ENCODE results near the gene TUFT1. TPM values are rescaled to one million over a fixed set of nuclear protein-coding genes. Genes with fewer than 3 reads are reported as not detected.

The TUFT1 gene
- total and polyA plus RNA-seq, 2 of the 4 experiments (the other 2 are of a cell fraction), result 21.2 to 30.3 TPM

- Histone ChIP-seq H3K56ac (ENCODE audit: extremely low read depth, insufficient read depth, low read length) (no peak overlapping the region), H2AFZ (replicated peaks; ENCODE audit: low read length, poor library complexity) (no peak overlapping the region), H3K4me1 (ENCODE audit: control insufficient read depth, insufficient read depth, low read length) (no peaks in the 10 kb centered on the region), H3K27me3 (ENCODE audit: control insufficient read depth, insufficient read depth, low read length) (no peaks in the 10 kb centered on the region), H4K5ac (ENCODE audit: low read depth, low read length) (no peak overlapping the region), H3K14ac (replicated peaks; ENCODE audit: low read depth, low read length) (no peak overlapping the region), H2BK5ac (ENCODE audit: low read depth, low read length, poor library complexity, severe bottlenecking) (no peak overlapping the region), H2BK20ac (ENCODE audit: low read depth, low read length) (no peak overlapping the region), H3K4ac (ENCODE audit: low read depth, low read length) (no peak overlapping the region), H3K79me1 (ENCODE audit: low read depth in 1 of 2, low read length in 2 of 2) (peaks cover 4 to 42% of the 10 kb centered on the region in 2 experiments; a peak in 3 of 4 replicates), H4K91ac (ENCODE audit: insufficient read depth, low read depth, low read length) (no peak overlapping the region), H3K23ac (ENCODE audit: low read depth, low read length) (no peak overlapping the region), H2AK5ac (ENCODE audit: low read depth, low read length) (no peak overlapping the region), H3K4me3 (ENCODE audit: insufficient read depth, low read depth, low read length) (no peak overlapping the region), H3K9me1 (ENCODE audit: insufficient read depth, low read length) (no peaks in the 10 kb centered on the region), H2AK9ac (replicated peaks; ENCODE audit: low read depth, low read length, poor library complexity) (no peak overlapping the region), H3K18ac (ENCODE audit: low read depth, low read length) (no peak overlapping the region), H3K36me3 (ENCODE audit: control insufficient read depth, insufficient read depth, low read length) (no peaks in the 10 kb centered on the region), H4K20me1 (ENCODE audit: insufficient read depth, low read length) (no peaks in the 10 kb centered on the region; the same call in 1 of the 2 replicates), H3K4me2 (ENCODE audit: low read depth, low read length) (no peak overlapping the region), H2BK15ac (ENCODE audit: low read depth, low read length) (no peak overlapping the region), H3K9ac (ENCODE audit: low read depth, low read length) (no peak overlapping the region), H3K27ac (ENCODE audit: insufficient read depth, low read length) (no peak overlapping the region), H4K8ac (ENCODE audit: low read depth in 2 of 2, low read length in 2 of 2) (no peak overlapping the region), H3K9me3 (ENCODE audit: control insufficient read depth, insufficient read depth, low read length) (no peaks in the 10 kb centered on the region), H2BK120ac (ENCODE audit: low read depth, low read length) (no peak overlapping the region)
- in situ Hi-C loops (cut with MboI; ENCODE audit: low sequenced_read_pairs), result no loop called here
- TF ChIP-seq CHD1 (IDR thresholded peaks at IDR 0.05; ENCODE audit: low read depth, low read length) (no peak), MXI1 (IDR thresholded peaks at IDR 0.05; ENCODE audit: borderline replicate concordance, low read depth, low read length) (no peak), CEBPB (IDR thresholded peaks at IDR 0.05; ENCODE audit: low read depth, low read length) (no peak), MAFK (IDR thresholded peaks at IDR 0.05; ENCODE audit: low read depth, low read length) (no peak), SMC3 (IDR thresholded peaks at IDR 0.05; ENCODE audit: low read depth, low read length) (no peak), MAZ (IDR thresholded peaks at IDR 0.05; ENCODE audit: borderline replicate concordance, low read depth, low read length) (no peak), NFE2L2 (IDR thresholded peaks at IDR 0.05; ENCODE audit: low read depth, low read length) (no peak), BHLHE40 (IDR thresholded peaks at IDR 0.05; ENCODE audit: low read depth, low read length) (no peak), POLR2A (IDR thresholded peaks at IDR 0.05; ENCODE audit: low read depth, low read length) (no peak), CTCF (conservative IDR thresholded peaks at IDR 0.05; ENCODE audit: low read depth, low read length) (no peak), RAD21 (IDR thresholded peaks at IDR 0.05; ENCODE audit: low read length) (no peak), RFX5 (IDR thresholded peaks at IDR 0.05; ENCODE audit: low read depth, low read length) (no peak), RCOR1 (IDR thresholded peaks at IDR 0.05; ENCODE audit: insufficient replicate concordance, low read length) (no peak), ELK1 (IDR thresholded peaks at IDR 0.05; ENCODE audit: borderline replicate concordance, low read depth, low read length) (no peak), USF2 (IDR thresholded peaks at IDR 0.05; ENCODE audit: low read depth, low read length) (no peak), FOS (IDR thresholded peaks at IDR 0.05; ENCODE audit: low read depth, low read length) (no peak)
- dilution Hi-C loops (cut with HindIII; ENCODE audit: low sequenced_read_pairs, unreplicated experiment), result no loop called here
- WGBS, 2 experiments (ENCODE audit: extremely low coverage in 2 of 2, insufficient read length in 1 of 2), result no CpG with 5 or more reads among the region's 9 CpGs
- CTCF ChIA-PET, result no interaction called here
- BruUV-seq (replicated peaks), result no TSS peak
- no peak for ATAC-seq (ENCODE audit: low read depth)
- POLR2A ChIA-PET (ENCODE audit: unreplicated experiment), result no interaction called here
- intact Hi-C loops (cut with micrococcal nuclease), result no loop called here
- no peak for DNase-seq
Observed at GRCh38 chr1:151629278-151629677, 89.2 kb downstream of the TUFT1 start.
